ENCODE measurements around the gene TENM3.

DNA sequence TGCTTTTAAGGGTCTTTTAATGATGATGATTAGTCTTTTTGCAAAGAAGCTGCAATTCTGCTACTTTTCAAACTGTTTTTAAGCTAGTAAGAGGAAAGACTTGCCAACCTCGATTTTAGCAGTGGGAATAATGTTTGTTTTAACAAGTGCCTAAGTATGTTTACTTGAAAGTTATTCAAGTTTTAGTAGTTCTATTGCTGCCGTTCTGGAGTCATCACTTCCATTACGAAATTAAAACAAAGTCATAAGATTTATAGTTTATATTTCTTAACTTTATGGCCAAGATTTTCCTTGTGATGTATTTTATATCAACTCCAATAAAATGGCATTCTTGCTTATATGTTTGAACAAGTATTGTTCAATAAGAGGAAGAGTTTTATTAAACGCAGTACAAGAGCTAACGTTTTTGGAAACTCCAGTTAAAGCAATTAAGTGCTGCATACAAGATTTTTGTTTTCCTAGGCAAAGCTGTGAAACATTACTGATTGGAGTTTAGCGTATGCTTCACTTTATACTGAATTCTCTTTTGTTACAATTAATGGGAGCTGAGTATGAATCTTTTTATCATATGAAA lies 211.3 kb downstream of the TENM3 start:
- TF ChIP-seq, protein P1, sequence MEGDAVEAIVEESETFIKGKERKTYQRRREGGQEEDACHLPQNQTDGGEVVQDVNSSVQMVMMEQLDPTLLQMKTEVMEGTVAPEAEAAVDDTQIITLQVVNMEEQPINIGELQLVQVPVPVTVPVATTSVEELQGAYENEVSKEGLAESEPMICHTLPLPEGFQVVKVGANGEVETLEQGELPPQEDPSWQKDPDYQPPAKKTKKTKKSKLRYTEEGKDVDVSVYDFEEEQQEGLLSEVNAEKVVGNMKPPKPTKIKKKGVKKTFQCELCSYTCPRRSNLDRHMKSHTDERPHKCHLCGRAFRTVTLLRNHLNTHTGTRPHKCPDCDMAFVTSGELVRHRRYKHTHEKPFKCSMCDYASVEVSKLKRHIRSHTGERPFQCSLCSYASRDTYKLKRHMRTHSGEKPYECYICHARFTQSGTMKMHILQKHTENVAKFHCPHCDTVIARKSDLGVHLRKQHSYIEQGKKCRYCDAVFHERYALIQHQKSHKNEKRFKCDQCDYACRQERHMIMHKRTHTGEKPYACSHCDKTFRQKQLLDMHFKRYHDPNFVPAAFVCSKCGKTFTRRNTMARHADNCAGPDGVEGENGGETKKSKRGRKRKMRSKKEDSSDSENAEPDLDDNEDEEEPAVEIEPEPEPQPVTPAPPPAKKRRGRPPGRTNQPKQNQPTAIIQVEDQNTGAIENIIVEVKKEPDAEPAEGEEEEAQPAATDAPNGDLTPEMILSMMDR (IDR thresholded peaks at IDR 0.05; ENCODE audit: low read length), result no peak
- TF ChIP-seq EZH2phosphoT487 (IDR thresholded peaks at IDR 0.05; ENCODE audit: low read length), result no peak

All from MM.1S (cell line).